GM23338 (cell line): ENCODE measurements around the gene NTMT2. TPM values are rescaled to one million over a fixed set of nuclear protein-coding genes. Genes with fewer than 3 reads are reported as not detected.

Experiments used
- ATAC-seq: fragments of 200-7000 bp; cut with Tn5 transposase; 3 replicates; pipeline ENCODE4 v1.9.1; 2020
- DNase-seq: peaks from one replicate; pipeline ENCODE4 v3.0.0-alpha.2; 2015; ENCODE audit warnings: low spot score
- H2AFZ ChIP-seq: fragments of 200-600 bp; sonication (generic); 2 replicates; pipeline ENCODE4 v1.8.0; 2016; ENCODE audit warnings: antibody characterized with exemption, mild to moderate bottlenecking, moderate library complexity
- H3F3A ChIP-seq: fragments of 200-600 bp; sonication (generic); replicated peaks from 2 replicates; pipeline ENCODE4 v1.8.0; 2017; ENCODE audit warnings: antibody characterized with exemption, mixed run types, low read depth
- H3K27ac ChIP-seq: fragments of 200-600 bp; sonication (generic); 2 replicates; pipeline ENCODE4 v1.6.1; 2016; ENCODE audit warnings: low read depth
- H3K27me3 ChIP-seq: fragments of 200-600 bp; sonication (generic); 2 replicates; pipeline ENCODE4 v1.8.0; 2016; ENCODE audit warnings: mild to moderate bottlenecking, mixed run types, moderate library complexity; ENCODE audit not compliant: insufficient read depth
- H3K36me3 ChIP-seq: fragments of 200-600 bp; sonication (generic); 2 replicates; pipeline ENCODE4 v1.8.0; 2016; ENCODE audit warnings: mild to moderate bottlenecking; ENCODE audit not compliant: insufficient read depth
- H3K4me1 ChIP-seq: fragments of 200-600 bp; sonication (generic); 2 replicates; pipeline ENCODE4 v1.8.0; 2016; ENCODE audit warnings: mild to moderate bottlenecking, moderate library complexity; ENCODE audit not compliant: insufficient read depth
- H3K4me2 ChIP-seq: fragments of 200-600 bp; sonication (generic); 2 replicates; pipeline ENCODE4 v1.7.1; 2017; ENCODE audit warnings: mixed run types
- H3K4me3 ChIP-seq: fragments of 200-600 bp; sonication (generic); 2 replicates; pipeline ENCODE4 v1.6.1; 2016; ENCODE audit warnings: mixed run types
- H3K79me2 ChIP-seq: fragments of 200-600 bp; sonication (generic); replicated peaks from 2 replicates; pipeline ENCODE4 v1.8.0; 2017; ENCODE audit warnings: mild to moderate bottlenecking; ENCODE audit not compliant: insufficient read depth
- H3K9me2 ChIP-seq: fragments of 200-600 bp; sonication (generic); 2 replicates; pipeline ENCODE4 v1.8.0; 2017; ENCODE audit not compliant: insufficient read depth
- H4K20me1 ChIP-seq: fragments of 200-600 bp; sonication (generic); replicated peaks from 2 replicates; pipeline ENCODE4 v1.8.0; 2017; ENCODE audit warnings: mild to moderate bottlenecking; ENCODE audit not compliant: insufficient read depth
- H3K27ac Mint-ChIP-seq: 2 replicates; pipeline ENCODE4 v1.8.0; 2020; ENCODE audit warnings: inconsistent platforms, mild to moderate bottlenecking, moderate library complexity, mixed read lengths
- H3K27me3 Mint-ChIP-seq: 3 replicates; pipeline ENCODE4 v1.8.0; 2022; ENCODE audit warnings: low read depth, mild to moderate bottlenecking, moderate library complexity, mixed read lengths, inconsistent platforms; ENCODE audit not compliant: insufficient read depth, poor library complexity
- H3K36me3 Mint-ChIP-seq: 3 replicates; pipeline ENCODE4 v1.8.0; 2021; ENCODE audit warnings: low read depth, mild to moderate bottlenecking, inconsistent platforms, moderate library complexity, mixed read lengths
- H3K4me1 Mint-ChIP-seq: 3 replicates; pipeline ENCODE4 v1.8.0; 2020; ENCODE audit warnings: mild to moderate bottlenecking, inconsistent platforms, mixed read lengths
- H3K4me3 Mint-ChIP-seq: 3 replicates; pipeline ENCODE4 v1.8.0; 2021; ENCODE audit warnings: moderate library complexity, mild to moderate bottlenecking, inconsistent platforms, mixed read lengths
- H3K9me3 Mint-ChIP-seq: 3 replicates; pipeline ENCODE4 v1.8.0; 2020; ENCODE audit warnings: moderate library complexity, mild to moderate bottlenecking, inconsistent platforms, mixed read lengths
- CREB1 ChIP-seq: fragments of 250-450 bp; sonication (Bioruptor Pico); IDR thresholded peaks from 2 replicates; pipeline ENCODE4 v1.5.0; 2020; ENCODE audit warnings: low read depth, mild to moderate bottlenecking, moderate library complexity
- EZH2 ChIP-seq: fragments of 200-600 bp; sonication (generic); IDR thresholded peaks from one replicate; pipeline ENCODE4 v1.8.0; 2017; ENCODE audit warnings: antibody characterized with exemption, mild to moderate bottlenecking, low read depth; ENCODE audit not compliant: unreplicated experiment
- EZH2phosphoT487 ChIP-seq: fragments of 200-600 bp; sonication (generic); IDR thresholded peaks from one replicate; pipeline ENCODE4 v1.8.1; 2018; ENCODE audit warnings: antibody characterized with exemption; ENCODE audit not compliant: unreplicated experiment
- JUNB ChIP-seq: IDR thresholded peaks from one replicate; pipeline ENCODE4 v1.6.1; 2016; ENCODE audit warnings: antibody characterized with exemption; ENCODE audit not compliant: unreplicated experiment
- NANOG ChIP-seq: IDR thresholded peaks from 2 replicates; pipeline ENCODE4 v1.6.1; 2016; ENCODE audit warnings: antibody characterized with exemption, borderline replicate concordance
- POLR2AphosphoS5 ChIP-seq: IDR thresholded peaks from 2 replicates; pipeline ENCODE4 v1.6.1; 2016; ENCODE audit warnings: antibody characterized with exemption, low read depth
- STAT1 ChIP-seq: IDR thresholded peaks from one replicate; pipeline ENCODE4 v1.6.1; 2016; ENCODE audit warnings: antibody characterized with exemption; ENCODE audit not compliant: unreplicated experiment
- ZNF114 ChIP-seq: fragments of 250-450 bp; sonication (Bioruptor Pico); IDR thresholded peaks from 2 replicates; pipeline ENCODE4 v1.5.0; 2020; ENCODE audit warnings: mild to moderate bottlenecking, moderate library complexity
- ZNF331 ChIP-seq: fragments of 250-450 bp; sonication (Bioruptor Pico); IDR thresholded peaks from 2 replicates; pipeline ENCODE4 v1.5.0; 2020; ENCODE audit warnings: low read depth, mild to moderate bottlenecking, moderate library complexity
- polyA plus RNA-seq: library from polyadenylated mRNA; unstranded; fragments of >200 nt; fragmentation: Nextera tagmentation; extraction: Ambion mirVana; gene quantifications from 2 replicates; pipeline ENCODE4 v1.2.1, GENCODE V29; 2016
- total RNA-seq: library from RNA; depleted of rRNA; stranded (reverse); fragments of >200 nt; shearing (Covaris generic); gene quantifications from 2 replicates; pipeline ENCODE4 v1.2.3, GENCODE V29; 2014
- TF ChIP-seq, protein P1 (sequence below): fragments of 250-450 bp; sonication (Bioruptor Pico); IDR thresholded peaks from 2 replicates; pipeline ENCODE4 v1.5.0; 2020; ENCODE audit warnings: mild to moderate bottlenecking, moderate library complexity
- TF ChIP-seq, protein P2 (sequence below), 2 experiments: fragments of 200-600 bp in 1 of 2; sonication (generic) in 1 of 2; conservative IDR thresholded peaks; 2 replicates each; pipeline versions ENCODE4 v1.5.1 to v1.6.1; 2016 to 2017; ENCODE audit warnings: antibody characterized with exemption in 2 of 2, low read depth in 2 of 2, mild to moderate bottlenecking in 2 of 2, moderate library complexity in 1 of 2
- TF ChIP-seq, protein P3 (sequence below): IDR thresholded peaks from one replicate; pipeline ENCODE4 v1.6.1; 2018; ENCODE audit warnings: antibody characterized with exemption; ENCODE audit not compliant: unreplicated experiment
- TF ChIP-seq, protein P4 (sequence below): IDR thresholded peaks from 2 replicates; pipeline ENCODE4 v1.6.1; 2016; ENCODE audit warnings: antibody characterized with exemption

NTMT2 gene
- total and polyA plus RNA-seq, 2 experiments from 2014 or later, result 0.48 TPM; not detected in 1

DNA sequence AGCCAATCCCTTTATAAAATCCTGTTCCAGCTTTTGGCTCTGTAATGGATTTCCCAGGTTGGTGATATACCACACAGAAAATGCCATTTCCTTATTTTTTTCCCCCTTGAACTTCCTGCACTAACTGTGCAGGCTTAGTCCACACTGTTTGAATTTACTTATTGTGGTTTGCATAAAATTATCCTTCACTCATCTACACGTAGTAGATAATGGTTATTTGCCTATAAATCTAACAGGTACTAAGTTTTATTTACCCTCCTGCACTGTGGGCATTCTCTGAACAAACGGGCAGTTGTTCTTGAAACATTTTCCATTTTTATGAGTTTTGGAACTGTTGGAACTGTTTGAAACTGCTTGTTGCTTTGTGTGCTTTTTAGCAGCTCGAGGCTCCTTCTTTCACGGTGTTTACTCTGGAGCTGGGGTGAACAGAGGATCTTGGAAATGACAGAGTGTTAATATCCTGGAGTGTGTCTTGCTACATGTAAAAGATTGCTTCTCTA is 48.3 kb upstream of the NTMT2 start:
- Histone ChIP-seq H3K36me3 (no peaks in the 10 kb centered on the region), H4K20me1 (no peaks in the 10 kb centered on the region), H3K27me3 (no peaks in the 10 kb centered on the region), H3K27ac (no peak overlapping the region), H3K4me3 (no peak overlapping the region), H3K9me2 (no peaks in the 10 kb centered on the region), H3K79me2 (no peaks in the 10 kb centered on the region), H3K4me1 (0 out of 2 replicates have a peak, but pooled peaks cover 3% of the 10 kb centered on the region), H3F3A (no peaks in the 10 kb centered on the region), H2AFZ (0 out of 2 replicates have a peak overlapping the region, but pooled peaks have one; percentile 10), H3K4me2 (no peak overlapping the region)
- Mint-ChIP-seq H3K27ac (no peak overlapping the region), H3K4me3 (no peak overlapping the region), H3K9me3 (peaks cover 17% of the 10 kb centered on the region), H3K4me1 (peaks cover 25% of the 10 kb centered on the region), H3K27me3 (no peaks in the 10 kb centered on the region), H3K36me3 (peaks cover 5% of the 10 kb centered on the region; the same call in 1 of the 3 replicates)
- ATAC-seq, result no peak
- TF ChIP-seq STAT1 (no peak), JUNB (no peak), EZH2 (no peak), POLR2AphosphoS5 (no peak), ZNF114 (CRISPR knock-in tag) (no peak), CREB1 (CRISPR knock-in tag) (no peak), ZNF331 (CRISPR knock-in tag) (no peak), EZH2phosphoT487 (no peak), NANOG (no peak)
- TF ChIP-seq, protein P1, sequence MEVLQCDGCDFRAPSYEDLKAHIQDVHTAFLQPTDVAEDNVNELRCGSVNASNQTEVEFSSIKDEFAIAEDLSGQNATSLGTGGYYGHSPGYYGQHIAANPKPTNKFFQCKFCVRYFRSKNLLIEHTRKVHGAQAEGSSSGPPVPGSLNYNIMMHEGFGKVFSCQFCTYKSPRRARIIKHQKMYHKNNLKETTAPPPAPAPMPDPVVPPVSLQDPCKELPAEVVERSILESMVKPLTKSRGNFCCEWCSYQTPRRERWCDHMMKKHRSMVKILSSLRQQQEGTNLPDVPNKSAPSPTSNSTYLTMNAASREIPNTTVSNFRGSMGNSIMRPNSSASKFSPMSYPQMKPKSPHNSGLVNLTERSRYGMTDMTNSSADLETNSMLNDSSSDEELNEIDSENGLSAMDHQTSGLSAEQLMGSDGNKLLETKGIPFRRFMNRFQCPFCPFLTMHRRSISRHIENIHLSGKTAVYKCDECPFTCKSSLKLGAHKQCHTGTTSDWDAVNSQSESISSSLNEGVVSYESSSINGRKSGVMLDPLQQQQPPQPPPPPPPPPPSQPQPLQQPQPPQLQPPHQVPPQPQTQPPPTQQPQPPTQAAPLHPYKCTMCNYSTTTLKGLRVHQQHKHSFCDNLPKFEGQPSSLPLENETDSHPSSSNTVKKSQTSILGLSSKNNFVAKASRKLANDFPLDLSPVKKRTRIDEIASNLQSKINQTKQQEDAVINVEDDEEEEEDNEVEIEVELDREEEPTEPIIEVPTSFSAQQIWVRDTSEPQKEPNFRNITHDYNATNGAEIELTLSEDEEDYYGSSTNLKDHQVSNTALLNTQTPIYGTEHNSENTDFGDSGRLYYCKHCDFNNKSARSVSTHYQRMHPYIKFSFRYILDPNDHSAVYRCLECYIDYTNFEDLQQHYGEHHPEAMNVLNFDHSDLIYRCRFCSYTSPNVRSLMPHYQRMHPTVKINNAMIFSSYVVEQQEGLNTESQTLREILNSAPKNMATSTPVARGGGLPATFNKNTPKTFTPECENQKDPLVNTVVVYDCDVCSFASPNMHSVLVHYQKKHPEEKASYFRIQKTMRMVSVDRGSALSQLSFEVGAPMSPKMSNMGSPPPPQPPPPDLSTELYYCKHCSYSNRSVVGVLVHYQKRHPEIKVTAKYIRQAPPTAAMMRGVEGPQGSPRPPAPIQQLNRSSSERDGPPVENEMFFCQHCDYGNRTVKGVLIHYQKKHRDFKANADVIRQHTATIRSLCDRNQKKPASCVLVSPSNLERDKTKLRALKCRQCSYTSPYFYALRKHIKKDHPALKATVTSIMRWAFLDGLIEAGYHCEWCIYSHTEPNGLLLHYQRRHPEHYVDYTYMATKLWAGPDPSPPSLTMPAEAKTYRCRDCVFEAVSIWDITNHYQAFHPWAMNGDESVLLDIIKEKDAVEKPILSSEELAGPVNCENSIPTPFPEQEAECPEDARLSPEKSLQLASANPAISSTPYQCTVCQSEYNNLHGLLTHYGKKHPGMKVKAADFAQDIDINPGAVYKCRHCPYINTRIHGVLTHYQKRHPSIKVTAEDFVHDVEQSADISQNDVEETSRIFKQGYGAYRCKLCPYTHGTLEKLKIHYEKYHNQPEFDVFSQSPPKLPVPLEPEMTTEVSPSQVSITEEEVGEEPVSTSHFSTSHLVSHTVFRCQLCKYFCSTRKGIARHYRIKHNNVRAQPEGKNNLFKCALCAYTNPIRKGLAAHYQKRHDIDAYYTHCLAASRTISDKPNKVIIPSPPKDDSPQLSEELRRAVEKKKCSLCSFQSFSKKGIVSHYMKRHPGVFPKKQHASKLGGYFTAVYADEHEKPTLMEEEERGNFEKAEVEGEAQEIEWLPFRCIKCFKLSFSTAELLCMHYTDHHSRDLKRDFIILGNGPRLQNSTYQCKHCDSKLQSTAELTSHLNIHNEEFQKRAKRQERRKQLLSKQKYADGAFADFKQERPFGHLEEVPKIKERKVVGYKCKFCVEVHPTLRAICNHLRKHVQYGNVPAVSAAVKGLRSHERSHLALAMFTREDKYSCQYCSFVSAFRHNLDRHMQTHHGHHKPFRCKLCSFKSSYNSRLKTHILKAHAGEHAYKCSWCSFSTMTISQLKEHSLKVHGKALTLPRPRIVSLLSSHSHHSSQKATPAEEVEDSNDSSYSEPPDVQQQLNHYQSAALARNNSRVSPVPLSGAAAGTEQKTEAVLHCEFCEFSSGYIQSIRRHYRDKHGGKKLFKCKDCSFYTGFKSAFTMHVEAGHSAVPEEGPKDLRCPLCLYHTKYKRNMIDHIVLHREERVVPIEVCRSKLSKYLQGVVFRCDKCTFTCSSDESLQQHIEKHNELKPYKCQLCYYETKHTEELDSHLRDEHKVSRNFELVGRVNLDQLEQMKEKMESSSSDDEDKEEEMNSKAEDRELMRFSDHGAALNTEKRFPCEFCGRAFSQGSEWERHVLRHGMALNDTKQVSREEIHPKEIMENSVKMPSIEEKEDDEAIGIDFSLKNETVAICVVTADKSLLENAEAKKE (CRISPR knock-in tag), result no peak
- TF ChIP-seq, protein P2, sequence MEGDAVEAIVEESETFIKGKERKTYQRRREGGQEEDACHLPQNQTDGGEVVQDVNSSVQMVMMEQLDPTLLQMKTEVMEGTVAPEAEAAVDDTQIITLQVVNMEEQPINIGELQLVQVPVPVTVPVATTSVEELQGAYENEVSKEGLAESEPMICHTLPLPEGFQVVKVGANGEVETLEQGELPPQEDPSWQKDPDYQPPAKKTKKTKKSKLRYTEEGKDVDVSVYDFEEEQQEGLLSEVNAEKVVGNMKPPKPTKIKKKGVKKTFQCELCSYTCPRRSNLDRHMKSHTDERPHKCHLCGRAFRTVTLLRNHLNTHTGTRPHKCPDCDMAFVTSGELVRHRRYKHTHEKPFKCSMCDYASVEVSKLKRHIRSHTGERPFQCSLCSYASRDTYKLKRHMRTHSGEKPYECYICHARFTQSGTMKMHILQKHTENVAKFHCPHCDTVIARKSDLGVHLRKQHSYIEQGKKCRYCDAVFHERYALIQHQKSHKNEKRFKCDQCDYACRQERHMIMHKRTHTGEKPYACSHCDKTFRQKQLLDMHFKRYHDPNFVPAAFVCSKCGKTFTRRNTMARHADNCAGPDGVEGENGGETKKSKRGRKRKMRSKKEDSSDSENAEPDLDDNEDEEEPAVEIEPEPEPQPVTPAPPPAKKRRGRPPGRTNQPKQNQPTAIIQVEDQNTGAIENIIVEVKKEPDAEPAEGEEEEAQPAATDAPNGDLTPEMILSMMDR (conservative IDR thresholded peaks at IDR 0.05; ENCODE audit: low read depth in 2 of 2), result no peak
- TF ChIP-seq, protein P3, sequence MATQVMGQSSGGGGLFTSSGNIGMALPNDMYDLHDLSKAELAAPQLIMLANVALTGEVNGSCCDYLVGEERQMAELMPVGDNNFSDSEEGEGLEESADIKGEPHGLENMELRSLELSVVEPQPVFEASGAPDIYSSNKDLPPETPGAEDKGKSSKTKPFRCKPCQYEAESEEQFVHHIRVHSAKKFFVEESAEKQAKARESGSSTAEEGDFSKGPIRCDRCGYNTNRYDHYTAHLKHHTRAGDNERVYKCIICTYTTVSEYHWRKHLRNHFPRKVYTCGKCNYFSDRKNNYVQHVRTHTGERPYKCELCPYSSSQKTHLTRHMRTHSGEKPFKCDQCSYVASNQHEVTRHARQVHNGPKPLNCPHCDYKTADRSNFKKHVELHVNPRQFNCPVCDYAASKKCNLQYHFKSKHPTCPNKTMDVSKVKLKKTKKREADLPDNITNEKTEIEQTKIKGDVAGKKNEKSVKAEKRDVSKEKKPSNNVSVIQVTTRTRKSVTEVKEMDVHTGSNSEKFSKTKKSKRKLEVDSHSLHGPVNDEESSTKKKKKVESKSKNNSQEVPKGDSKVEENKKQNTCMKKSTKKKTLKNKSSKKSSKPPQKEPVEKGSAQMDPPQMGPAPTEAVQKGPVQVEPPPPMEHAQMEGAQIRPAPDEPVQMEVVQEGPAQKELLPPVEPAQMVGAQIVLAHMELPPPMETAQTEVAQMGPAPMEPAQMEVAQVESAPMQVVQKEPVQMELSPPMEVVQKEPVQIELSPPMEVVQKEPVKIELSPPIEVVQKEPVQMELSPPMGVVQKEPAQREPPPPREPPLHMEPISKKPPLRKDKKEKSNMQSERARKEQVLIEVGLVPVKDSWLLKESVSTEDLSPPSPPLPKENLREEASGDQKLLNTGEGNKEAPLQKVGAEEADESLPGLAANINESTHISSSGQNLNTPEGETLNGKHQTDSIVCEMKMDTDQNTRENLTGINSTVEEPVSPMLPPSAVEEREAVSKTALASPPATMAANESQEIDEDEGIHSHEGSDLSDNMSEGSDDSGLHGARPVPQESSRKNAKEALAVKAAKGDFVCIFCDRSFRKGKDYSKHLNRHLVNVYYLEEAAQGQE, result no peak
- TF ChIP-seq, protein P4, sequence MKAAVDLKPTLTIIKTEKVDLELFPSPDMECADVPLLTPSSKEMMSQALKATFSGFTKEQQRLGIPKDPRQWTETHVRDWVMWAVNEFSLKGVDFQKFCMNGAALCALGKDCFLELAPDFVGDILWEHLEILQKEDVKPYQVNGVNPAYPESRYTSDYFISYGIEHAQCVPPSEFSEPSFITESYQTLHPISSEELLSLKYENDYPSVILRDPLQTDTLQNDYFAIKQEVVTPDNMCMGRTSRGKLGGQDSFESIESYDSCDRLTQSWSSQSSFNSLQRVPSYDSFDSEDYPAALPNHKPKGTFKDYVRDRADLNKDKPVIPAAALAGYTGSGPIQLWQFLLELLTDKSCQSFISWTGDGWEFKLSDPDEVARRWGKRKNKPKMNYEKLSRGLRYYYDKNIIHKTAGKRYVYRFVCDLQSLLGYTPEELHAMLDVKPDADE, result no peak
- DNase-seq, result no peak
